Melanocyte of skin (primary cell): ENCODE measurements around the gene PCDHGA2. TPM values are rescaled to one million over a fixed set of nuclear protein-coding genes. Genes with fewer than 3 reads are reported as not detected.

Experiments
- total RNA-seq, 2 donors: library from RNA; depleted of rRNA; stranded (reverse); fragments of >200 nt; gene quantifications; 2 replicates each; pipeline ENCODE4 v1.2.3, GENCODE V29; 2012

PCDHGA2 gene
- under 1 TPM; 0.67 to 0.69 TPM for total RNA-seq

GRCh38 chr5:141338538-141339306 is at the start of gene PCDHGA2:
Gene PCDHGA2, plus strand, starts transcription at chr5:141338760.

GRCh38 chr5:141303756-141304155 is 34.8 kb upstream of the PCDHGA2 start, which contains the start of gene SLC25A2:
Gene SLC25A2, minus strand, starts transcription at chr5:141304049. Its CDS starts 184 bp downstream, at chr5:141303865.

GRCh38 chr5:141320225-141321169 is 18.1 kb upstream of the PCDHGA2 start, which contains the start of gene TAF7:
Gene TAF7, minus strand, starts transcription at chr5:141320784. Its CDS starts 740 bp downstream, at chr5:141320044.

GRCh38 chr5:141330299-141331080 is 8.1 kb upstream of the PCDHGA2 start, which contains the start of gene PCDHGA1:
Gene PCDHGA1, plus strand, starts transcription at chr5:141330514.

GRCh38 chr5:141343242-141343952 is 4.8 kb downstream of the PCDHGA2 start, which contains the start of gene PCDHGA3:
Gene PCDHGA3, plus strand, starts transcription at chr5:141343829. Its CDS starts 205 bp downstream, at chr5:141344034.

GRCh38 chr5:141349917-141350619 is 11.5 kb downstream of the PCDHGA2 start, which contains the start of gene PCDHGB1:
Gene PCDHGB1, plus strand, starts transcription at chr5:141350099. Its CDS starts 162 bp downstream, at chr5:141350261.

GRCh38 chr5:141354900-141355469 is 16.4 kb downstream of the PCDHGA2 start, which contains the start of gene PCDHGA4:
Gene PCDHGA4, plus strand, starts transcription at chr5:141355021. Its CDS starts 87 bp downstream, at chr5:141355108.

GRCh38 chr5:141359790-141360426 is 21.3 kb downstream of the PCDHGA2 start, which contains the start of gene PCDHGB2:
Gene PCDHGB2, plus strand, starts transcription at chr5:141359994. Its CDS starts 142 bp downstream, at chr5:141360136.

GRCh38 chr5:141363952-141364660 is 25.5 kb downstream of the PCDHGA2 start, which contains the start of gene PCDHGA5:
Gene PCDHGA5, plus strand, starts transcription at chr5:141364162. Its CDS starts 169 bp downstream, at chr5:141364331.

GRCh38 chr5:141369994-141370848 is 31.7 kb downstream of the PCDHGA2 start, which contains the start of gene PCDHGB3:
Gene PCDHGB3, plus strand, starts transcription at chr5:141370242. Its CDS starts 153 bp downstream, at chr5:141370395.

GRCh38 chr5:141373673-141374317 is 35.2 kb downstream of the PCDHGA2 start, which contains the start of gene PCDHGA6:
Gene PCDHGA6, plus strand, starts transcription at chr5:141373891. Its CDS starts 193 bp downstream, at chr5:141374084.

GRCh38 chr5:141382469-141383294 is 44.1 kb downstream of the PCDHGA2 start, which contains the start of gene PCDHGA7:
Gene PCDHGA7, plus strand, starts transcription at chr5:141382742. Its CDS starts 158 bp downstream, at chr5:141382900.

GRCh38 chr5:141387557-141388311 is 49.2 kb downstream of the PCDHGA2 start, which contains the start of gene PCDHGB4:
Gene PCDHGB4, plus strand, starts transcription at chr5:141387698. Its CDS starts 187 bp downstream, at chr5:141387885.

GRCh38 chr5:141392429-141393198 is 54.1 kb downstream of the PCDHGA2 start, which contains the start of gene PCDHGA8:
Gene PCDHGA8, plus strand, starts transcription at chr5:141392633. Its CDS starts 181 bp downstream, at chr5:141392814.

